Heart left ventricle (tissue), 13 donors: ENCODE results near the gene ARHGEF3.

ENCODE experiments used
- POLR2A ChIP-seq, 2 donors: fragments of 450-650 bp; IDR thresholded peaks; one replicate each; pipeline ENCODE4 v1.6.1; 2017; ENCODE audit warnings: antibody characterized with exemption in 2 of 2, mild to moderate bottlenecking in 2 of 2, moderate library complexity in 2 of 2
- TF ChIP-seq, protein P1 (sequence below), 12 donors: fragments of 200-600 bp; sonication (generic) in 4 of 12; IDR thresholded peaks; one replicate each; pipeline versions ENCODE4 v1.5.0 to v1.8.0; 2018 to 2022; ENCODE audit warnings: antibody characterized with exemption in 12 of 12, mild to moderate bottlenecking in 5 of 12
- donor health status: ischemic (EF 13 %, LVEDD 7.1; RV severe dilation, severe dysfunction).
- donor health status: DM: no; HTN: yes; CAD: no.
- donor health status: DM: no; HTN: no; CAD: no.
- donor health status: ischemic (EF 25% LVEDD 6.9; RV normal size, moderate dysfunction).
- donor health status: ischemic (EF 25% LVEDD 5.7; RV mildly dilated, moderate dysfunction).
- donor health status: ischemic (EF 35%, LVEDD 5.7; RV mildly dilated, moderate dysfunction).
- donor health status: nonischemic (EF 11% LVEDD 7.7; RV severe dilation, severe dysfunction).
- donor health status: DM: yes; HTN: yes; CAD: no.
- donor health status: PGD.
- donor health status: ischemic (EF 29% LVEDD 5.4; RV normal size, mild dysfunction).
- donor health status: nonischemic (EF 23%, LVEDD 6.1; RV moderate dilation, normal function).

DNA sequence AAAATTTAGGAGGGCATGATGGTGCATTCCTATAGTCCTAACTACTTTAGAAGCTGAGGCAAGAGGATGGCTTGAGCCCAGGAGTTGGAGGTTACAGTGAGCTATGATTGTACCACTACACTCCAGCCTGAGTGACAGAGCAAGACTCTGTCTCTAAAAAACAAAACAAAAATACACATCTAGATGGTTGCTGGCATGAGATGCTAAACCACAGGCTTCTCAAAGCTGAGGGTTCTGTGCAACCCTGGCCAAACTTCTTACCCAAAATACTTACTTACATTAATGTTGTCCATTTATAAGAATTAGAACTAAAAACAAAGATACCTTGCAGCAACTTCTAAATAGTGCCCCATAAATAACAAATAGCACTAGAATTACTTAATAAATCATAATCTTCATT lies 14.3 kb upstream of the ARHGEF3 start:
- TF ChIP-seq, protein P1, sequence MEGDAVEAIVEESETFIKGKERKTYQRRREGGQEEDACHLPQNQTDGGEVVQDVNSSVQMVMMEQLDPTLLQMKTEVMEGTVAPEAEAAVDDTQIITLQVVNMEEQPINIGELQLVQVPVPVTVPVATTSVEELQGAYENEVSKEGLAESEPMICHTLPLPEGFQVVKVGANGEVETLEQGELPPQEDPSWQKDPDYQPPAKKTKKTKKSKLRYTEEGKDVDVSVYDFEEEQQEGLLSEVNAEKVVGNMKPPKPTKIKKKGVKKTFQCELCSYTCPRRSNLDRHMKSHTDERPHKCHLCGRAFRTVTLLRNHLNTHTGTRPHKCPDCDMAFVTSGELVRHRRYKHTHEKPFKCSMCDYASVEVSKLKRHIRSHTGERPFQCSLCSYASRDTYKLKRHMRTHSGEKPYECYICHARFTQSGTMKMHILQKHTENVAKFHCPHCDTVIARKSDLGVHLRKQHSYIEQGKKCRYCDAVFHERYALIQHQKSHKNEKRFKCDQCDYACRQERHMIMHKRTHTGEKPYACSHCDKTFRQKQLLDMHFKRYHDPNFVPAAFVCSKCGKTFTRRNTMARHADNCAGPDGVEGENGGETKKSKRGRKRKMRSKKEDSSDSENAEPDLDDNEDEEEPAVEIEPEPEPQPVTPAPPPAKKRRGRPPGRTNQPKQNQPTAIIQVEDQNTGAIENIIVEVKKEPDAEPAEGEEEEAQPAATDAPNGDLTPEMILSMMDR (IDR thresholded peaks at IDR 0.05): no peak
- TF ChIP-seq POLR2A (IDR thresholded peaks at IDR 0.05): no peak
